Suprapubic skin (tissue), 4 donors: ENCODE data around the gene ITPRIPL2. TPM values are rescaled to one million over a fixed set of nuclear protein-coding genes. Genes with fewer than 3 reads are reported as not detected.

Experiments used
- DNase-seq, 2 donors: peaks; one replicate each; pipeline ENCODE4 v3.0.0-alpha.2; 2019; ENCODE audit warnings: low spot score in 2 of 2
- H3K27ac ChIP-seq: fragments of 200-600 bp; sonication (generic); one replicate; pipeline ENCODE4 v1.5.1; 2019
- H3K27me3 ChIP-seq: fragments of 200-600 bp; sonication (generic); one replicate; pipeline ENCODE4 v1.5.1; 2019
- H3K36me3 ChIP-seq: fragments of 200-600 bp; sonication (generic); one replicate; pipeline ENCODE4 v1.5.1; 2019
- H3K4me1 ChIP-seq: fragments of 200-600 bp; sonication (generic); one replicate; pipeline ENCODE4 v1.5.1; 2019
- H3K4me3 ChIP-seq: fragments of 200-600 bp; sonication (generic); one replicate; pipeline ENCODE4 v1.5.1; 2019; ENCODE audit warnings: mild to moderate bottlenecking
- H3K9me3 ChIP-seq: fragments of 200-600 bp; sonication (generic); one replicate; pipeline ENCODE4 v1.5.1; 2019
- CTCF ChIP-seq, 2 donors: fragments of 200-600 bp in 1 of 2; fragments of 450-650 bp in 1 of 2; sonication (generic) in 1 of 2; IDR thresholded peaks; one replicate each; pipeline ENCODE4 v1.5.1; 2016 to 2019; ENCODE audit warnings: antibody characterized with exemption in 2 of 2, mild to moderate bottlenecking in 1 of 2, moderate library complexity in 1 of 2
- EP300 ChIP-seq: sonication (generic); formaldehyde crosslinking; IDR thresholded peaks from one replicate; pipeline ENCODE4 v1.6.1; 2017; ENCODE audit warnings: antibody characterized with exemption
- POLR2A ChIP-seq, 2 donors: fragments of 450-650 bp; IDR thresholded peaks; one replicate each; pipeline ENCODE4 v1.6.1; 2017; ENCODE audit warnings: antibody characterized with exemption in 2 of 2, mild to moderate bottlenecking in 2 of 2, moderate library complexity in 2 of 2
- POLR2AphosphoS5 ChIP-seq, 3 donors: sonication (generic); formaldehyde crosslinking; IDR thresholded peaks; one replicate each; pipeline ENCODE4 v1.6.1; 2017; ENCODE audit warnings: antibody characterized with exemption in 3 of 3
- WGBS: methylation state at CpG from one replicate; pipeline ENCODE4 v1.1.5; 2018; 5-methylcytosine and 5-hydroxymethylcytosine counted together
- total RNA-seq, 4 donors: library from RNA; depleted of rRNA; stranded (reverse); fragments of >200 nt; gene quantifications; one replicate each; pipeline ENCODE4 v1.1.0, GENCODE V29; 2016

Gene ITPRIPL2
- total RNA-seq, 4 donors from 2014 or later: 39.0 to 91.9 (median 69.6) TPM

- 32% methylated on average over 5 of the region's 19 CpGs for WGBS
- Histone ChIP-seq H3K27ac (no peak overlapping the region), H3K9me3 (no peaks in the 10 kb centered on the region), H3K36me3 (no peaks in the 10 kb centered on the region), H3K27me3 (peaks cover 20% of the 10 kb centered on the region), H3K4me1 (peaks cover 20% of the 10 kb centered on the region), H3K4me3 (peak overlapping the region; percentile 55)
- TF ChIP-seq POLR2AphosphoS5 (IDR thresholded peaks at IDR 0.05) (no peak), EP300 (no peak), POLR2A (IDR thresholded peaks at IDR 0.05) (no peak)
- DNase-seq: no peak
These were observed 55.4 kb downstream of the ITPRIPL2 start for GRCh38 chr16:19169082-19169639.

- Histone ChIP-seq H3K27ac (no peak overlapping the region), H3K4me1 (peaks cover 20% of the 10 kb centered on the region), H3K36me3 (no peaks in the 10 kb centered on the region), H3K27me3 (peaks cover 20% of the 10 kb centered on the region), H3K4me3 (no peak overlapping the region), H3K9me3 (no peaks in the 10 kb centered on the region)
- no peak for DNase-seq
- 57% methylated on average over 7 of the region's 7 CpGs for WGBS
- TF ChIP-seq POLR2AphosphoS5 (IDR thresholded peaks at IDR 0.05): no peak
- no peak for TF ChIP-seq POLR2A (IDR thresholded peaks at IDR 0.05)
- no peak for TF ChIP-seq EP300
- no peak for TF ChIP-seq CTCF (IDR thresholded peaks at IDR 0.05)
These were observed 56.4 kb downstream of the ITPRIPL2 start for GRCh38 chr16:19170043-19170655.

Other genes starting within 250 kb of the ITPRIPL2 start
- gene SMG1, start 187.6 kb upstream of the ITPRIPL2 start, total RNA-seq: 100 to 1,000 TPM; 132 to 446 (median 158) TPM
- 1 to 10 TPM in 2 of 4 donors, under 1 TPM in 2; 0.52 to 2.7 (median 1.6) TPM for gene TMC7, start 130.0 kb upstream of the ITPRIPL2 start, total RNA-seq
- 10 to 100 TPM in 3 of 4 donors, 1 to 10 TPM in 1; 7.6 to 19.2 (median 12.0) TPM for gene COQ7, start 46.4 kb upstream of the ITPRIPL2 start, total RNA-seq
- 10 to 100 TPM in 2 of 4 donors, 1 to 10 TPM in 2; 2.5 to 27.6 (median 9.7) TPM for gene SYT17, start 54.3 kb downstream of the ITPRIPL2 start, total RNA-seq
- not detected for gene CLEC19A, start 171.8 kb downstream of the ITPRIPL2 start, total RNA-seq